ENCODE measurements around the gene ARHGAP22. TPM values are rescaled to one million over a fixed set of nuclear protein-coding genes. Genes with fewer than 3 reads are reported as not detected.

ARHGAP22 gene
- total RNA-seq, 1 donor from 2014 or later = 3.5 TPM

DNA sequence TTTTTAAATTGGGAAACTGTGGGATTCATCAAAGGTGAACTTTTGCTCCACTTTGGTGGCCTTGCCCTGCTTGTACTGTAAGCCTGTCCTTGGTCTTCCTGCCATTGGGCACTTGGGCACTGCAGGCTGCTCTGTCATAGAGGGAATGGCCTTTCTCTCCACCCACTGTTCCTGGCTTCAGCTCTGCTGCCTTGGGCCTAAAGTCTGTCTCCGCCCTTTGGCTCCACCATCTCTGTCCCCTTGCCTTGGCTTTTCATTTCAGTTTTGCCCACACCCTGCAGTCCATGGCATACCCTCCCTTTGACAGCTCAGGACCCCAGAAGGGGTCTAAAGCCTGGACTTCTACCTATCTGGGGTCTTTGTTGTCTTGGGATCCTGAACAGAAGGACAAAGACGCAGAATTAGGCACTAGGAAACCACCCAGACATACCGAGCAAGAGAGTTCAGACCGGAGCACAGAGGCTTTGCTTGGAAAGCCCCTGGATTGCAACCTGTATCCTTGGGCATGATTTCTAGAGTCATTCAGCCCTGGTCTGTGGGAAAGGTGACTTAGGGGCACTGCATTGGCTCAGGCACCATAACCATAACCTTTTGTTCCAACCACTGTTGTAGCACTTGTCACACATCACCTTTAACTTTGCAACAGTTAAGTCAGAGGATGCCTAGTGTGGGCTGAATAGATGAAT is 5.2 kb upstream of the ARHGAP22 start:
- no peak for DNase-seq (ENCODE audit: missing footprints)
- intact Hi-C loops (cut with DNase I) = loop anchor here (2.0 to 5.0 kb wide), 2 partner anchors 45 to 58 kb away; no protein-coding TSS in a partner anchor
- no peak for ATAC-seq

DNA sequence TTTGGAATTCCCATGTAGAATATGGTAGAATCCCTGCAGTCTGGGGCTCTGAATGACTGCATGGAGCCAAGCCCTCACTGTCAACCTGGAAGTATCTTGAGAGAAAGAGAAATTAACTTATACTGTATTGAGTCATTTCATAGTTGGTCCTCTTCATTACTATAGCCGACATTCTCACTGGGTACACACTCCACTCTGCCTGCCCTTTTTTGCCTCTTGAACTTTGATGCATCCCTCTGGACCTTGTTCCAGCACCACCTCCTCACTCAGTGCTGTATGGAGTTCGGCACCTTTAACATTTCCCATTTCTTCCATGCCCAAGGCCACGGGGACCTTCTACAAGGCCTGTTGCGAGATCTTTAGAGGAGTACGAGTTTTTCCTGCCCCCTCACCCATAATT is 4.6 kb upstream of the ARHGAP22 start:
- DNase-seq (ENCODE audit: missing footprints) (no peak), ATAC-seq (no peak)
- intact Hi-C loops (cut with DNase I) = loop anchor here (2.0 to 5.0 kb wide), 2 partner anchors 45 to 57 kb away; no protein-coding TSS in a partner anchor

DNA sequence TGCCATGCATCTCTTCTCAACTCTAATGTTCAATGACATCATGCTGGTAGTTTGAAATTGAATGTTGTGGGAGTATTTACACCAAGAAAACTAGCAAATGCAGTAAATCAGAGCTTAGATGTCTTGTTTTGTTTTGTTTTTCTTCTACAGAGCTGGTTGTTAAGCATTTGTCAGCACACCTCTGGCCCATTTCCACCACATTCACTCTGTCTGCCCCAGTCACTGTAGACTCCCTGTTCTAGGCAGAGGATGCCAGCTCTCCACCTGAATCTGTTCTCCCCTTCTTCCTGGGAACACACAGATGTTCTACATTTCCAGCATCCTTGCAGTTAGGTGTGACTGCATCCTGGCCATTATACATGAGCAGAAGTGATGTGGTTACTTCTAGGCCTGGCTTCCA is 4.1 kb upstream of the ARHGAP22 start:
- DNase-seq (ENCODE audit: missing footprints) (no peak), ATAC-seq (no peak)
- intact Hi-C loops (cut with DNase I) = loop anchor here (2.0 to 5.0 kb wide), 2 partner anchors 46 to 57 kb away; no protein-coding TSS in a partner anchor

DNA sequence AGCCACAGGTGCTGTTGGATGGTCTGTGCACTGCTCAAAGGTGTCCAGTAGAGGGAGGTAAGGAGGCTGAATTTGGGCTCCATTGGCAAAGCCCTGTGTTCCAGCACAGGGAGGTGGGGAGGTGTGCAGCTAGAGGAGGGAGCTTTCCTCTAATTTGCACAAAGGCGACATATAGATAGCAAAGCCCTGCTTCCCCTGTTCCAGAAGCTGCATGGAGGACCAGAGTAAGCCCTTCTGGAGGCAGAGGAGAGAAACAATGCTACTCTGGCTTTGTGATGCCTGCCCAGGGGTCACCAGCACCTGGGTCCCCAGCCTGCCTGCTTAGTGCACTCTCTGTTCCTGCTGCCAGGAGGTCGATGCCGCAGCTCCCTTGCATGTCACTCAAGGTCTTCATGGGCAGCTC is 3.4 kb upstream of the ARHGAP22 start:
- ATAC-seq (no peak), DNase-seq (ENCODE audit: missing footprints) (no peak)
- intact Hi-C loops (cut with DNase I) = loop anchor here (2.0 to 5.0 kb wide), 2 partner anchors 47 to 56 kb away; no protein-coding TSS in a partner anchor

DNA sequence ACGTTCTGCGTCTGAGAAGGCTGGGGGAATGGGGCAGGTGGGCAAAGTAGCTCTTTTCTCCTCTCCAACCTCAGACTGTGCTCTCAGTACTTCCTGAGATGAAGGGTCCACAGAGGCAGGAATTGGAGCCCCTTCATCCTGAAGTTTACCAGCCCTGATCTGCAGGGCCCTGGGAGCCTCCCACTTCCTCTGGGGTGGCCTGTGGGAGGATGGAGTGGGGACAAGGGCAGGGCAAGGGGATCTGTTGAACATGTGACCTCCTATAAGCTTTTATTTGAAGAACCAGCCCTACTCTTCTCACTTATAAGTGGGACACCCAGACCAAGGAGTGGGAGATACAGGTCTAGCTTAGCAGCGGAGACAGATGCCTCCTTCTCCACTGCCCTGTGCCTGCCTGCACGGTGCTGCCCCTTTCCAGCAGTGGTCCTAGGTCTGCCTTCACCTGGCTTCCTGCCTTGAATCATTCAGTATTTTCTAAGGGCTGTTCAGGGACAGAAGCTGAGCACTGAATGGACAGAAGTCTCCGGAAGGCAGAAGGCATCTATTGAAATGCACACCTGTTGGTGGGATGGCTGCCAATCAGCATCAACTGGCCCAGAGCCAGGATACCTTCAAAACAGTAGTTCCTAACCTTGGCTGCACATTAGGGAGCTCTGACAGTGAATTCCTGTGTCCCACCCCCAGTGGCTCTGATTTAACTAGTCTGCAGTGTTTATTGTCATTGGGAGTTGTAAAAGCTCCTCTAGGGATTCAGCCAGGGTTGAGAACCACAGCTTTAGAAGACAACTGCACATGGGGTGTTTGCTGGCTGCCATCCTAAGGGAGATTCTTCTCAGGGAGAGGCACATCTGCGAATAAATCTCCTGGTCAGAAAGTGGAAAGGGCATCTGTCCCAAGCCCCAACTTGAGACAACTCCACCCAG is 2.7 kb upstream of the ARHGAP22 start:
- ATAC-seq (no peak), DNase-seq (ENCODE audit: missing footprints) (no peak)
- intact Hi-C loops (cut with DNase I) = loop anchor here (2.0 to 5.0 kb wide), 2 partner anchors 47 to 55 kb away; no protein-coding TSS in a partner anchor

DNA sequence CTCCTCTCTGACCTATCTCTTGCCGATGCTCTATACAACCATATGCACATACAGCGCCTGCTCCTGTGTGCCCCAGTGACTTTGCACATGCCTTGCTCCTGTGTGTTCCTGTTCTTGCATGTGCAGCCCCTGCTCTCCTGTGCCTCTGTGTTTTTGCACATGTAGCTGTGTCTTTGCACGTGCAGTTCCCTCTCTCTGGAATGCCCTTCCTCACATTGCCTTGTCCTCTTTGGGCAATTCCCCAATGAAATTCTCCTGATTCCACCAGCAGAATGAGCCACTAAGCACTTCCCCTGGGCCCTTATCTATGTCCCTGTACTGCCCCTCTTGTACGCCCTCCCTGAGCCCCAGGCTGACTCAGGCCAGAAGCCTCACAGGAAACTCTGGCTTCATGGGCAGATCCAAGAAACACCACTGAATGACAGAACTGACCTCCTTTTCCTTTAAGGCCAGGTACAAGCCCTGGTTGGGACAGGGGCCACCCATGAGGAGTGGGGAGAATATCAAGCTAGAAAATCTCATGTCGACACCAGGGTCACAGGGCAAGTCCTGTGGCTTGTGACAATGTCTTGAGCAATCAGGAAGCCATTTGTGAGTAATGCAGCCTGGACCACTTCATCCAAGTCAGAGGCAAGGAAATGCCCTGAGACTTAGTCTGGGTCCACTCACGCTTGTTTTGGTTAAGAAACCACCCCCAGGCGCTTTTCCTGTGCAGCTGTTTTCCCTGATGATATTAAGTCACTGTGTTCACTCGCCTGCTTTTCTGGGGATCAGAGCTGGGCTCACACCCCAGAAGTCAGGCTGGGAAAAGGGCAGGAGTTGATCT is 1.9 kb upstream of the ARHGAP22 start:
- intact Hi-C loops (cut with DNase I) = loop anchor here (5.0 kb wide), 1 partner anchor 54 kb away; no protein-coding TSS in a partner anchor
- DNase-seq (ENCODE audit: missing footprints) (no peak), ATAC-seq (peak; percentile 65)

DNA sequence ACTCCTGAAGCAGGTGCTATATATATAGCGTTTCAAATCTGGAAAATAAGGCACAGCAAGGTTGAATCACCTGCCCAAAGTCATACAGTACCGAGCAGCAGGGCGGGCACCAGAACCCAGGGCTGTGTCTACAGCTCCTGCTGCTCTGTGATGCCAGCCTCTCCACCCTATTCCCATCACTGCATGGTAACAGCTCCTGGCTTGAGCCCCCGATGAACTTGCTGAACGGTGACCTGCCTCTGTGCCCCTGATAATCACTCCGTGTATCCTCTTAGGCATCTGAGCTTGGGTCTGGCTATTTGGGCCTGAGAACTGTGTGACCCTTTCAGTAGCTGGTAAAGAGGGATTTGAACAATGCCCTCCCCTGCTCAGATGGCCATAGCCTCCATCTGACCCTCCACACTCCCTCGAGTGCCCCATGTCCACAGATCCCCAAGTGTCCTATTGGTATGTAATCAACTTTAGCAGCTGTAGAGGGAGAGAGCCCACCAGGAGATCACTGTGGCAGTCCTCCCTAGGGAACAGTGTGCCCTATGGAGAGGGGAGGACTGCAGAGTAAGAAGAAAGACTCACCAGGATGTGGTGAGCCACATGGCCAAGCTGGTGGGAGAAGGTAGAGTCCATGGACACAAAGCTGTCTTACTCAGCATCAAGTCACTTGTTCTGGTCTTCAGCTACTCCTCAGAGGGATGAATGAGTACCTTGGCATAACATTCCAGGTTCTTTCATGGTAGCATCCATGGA is 1.1 kb upstream of the ARHGAP22 start:
- ATAC-seq (no peak), DNase-seq (ENCODE audit: missing footprints) (no peak)
- intact Hi-C loops (cut with DNase I) = loop anchor here (5.0 kb wide), 1 partner anchor 54 kb away; no protein-coding TSS in a partner anchor

DNA sequence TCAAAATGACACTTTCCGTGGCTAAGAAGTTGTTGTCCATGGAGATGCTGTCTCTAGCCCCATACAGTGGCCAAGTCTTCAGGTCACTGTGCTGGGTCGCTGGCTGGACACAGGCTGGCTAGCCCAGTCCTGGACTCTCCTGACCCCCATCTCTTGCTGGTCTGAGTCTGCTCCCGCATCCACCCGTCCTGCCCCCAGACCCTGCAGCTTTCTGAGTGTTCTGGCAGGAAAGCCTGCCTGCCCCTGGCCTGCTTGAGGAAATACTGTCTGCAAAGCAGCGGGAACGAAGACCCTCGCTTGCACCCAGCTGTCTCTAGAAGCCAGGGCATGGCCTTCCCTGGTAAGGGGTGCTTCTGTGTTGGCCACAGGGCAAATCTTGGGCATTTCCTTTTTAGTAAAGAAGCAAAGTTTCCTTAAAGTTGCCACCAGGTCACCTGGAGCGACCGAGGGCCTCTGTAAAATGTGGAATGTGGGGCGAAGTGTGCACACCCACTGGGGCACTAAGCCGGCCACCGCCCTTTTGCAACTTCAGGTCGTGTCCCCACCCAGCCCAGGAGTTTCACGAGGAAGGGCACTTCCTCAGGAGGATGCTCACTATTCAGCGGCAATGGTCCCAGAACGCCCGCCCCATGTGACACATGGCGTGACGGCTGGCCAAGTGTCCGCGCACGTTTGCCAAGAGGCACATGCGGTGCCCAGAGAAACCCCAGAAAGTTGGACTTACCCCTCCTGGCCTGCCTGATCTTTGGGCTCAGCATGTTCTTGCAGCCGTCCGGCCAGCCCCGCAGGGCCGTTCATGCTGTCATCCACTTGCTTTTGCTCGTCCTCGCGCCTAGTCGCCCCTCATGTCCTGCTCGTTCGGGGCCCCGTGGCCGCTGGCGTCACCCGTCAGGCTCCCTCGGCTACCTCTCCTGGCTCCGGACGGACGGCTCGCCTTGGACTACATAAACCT is 558 bp downstream of the ARHGAP22 start:
- intact Hi-C loops (cut with DNase I) = no loop called here
- peak; percentile 69 for DNase-seq (ENCODE audit: missing footprints)
- peak; percentile 24 for ATAC-seq

DNA sequence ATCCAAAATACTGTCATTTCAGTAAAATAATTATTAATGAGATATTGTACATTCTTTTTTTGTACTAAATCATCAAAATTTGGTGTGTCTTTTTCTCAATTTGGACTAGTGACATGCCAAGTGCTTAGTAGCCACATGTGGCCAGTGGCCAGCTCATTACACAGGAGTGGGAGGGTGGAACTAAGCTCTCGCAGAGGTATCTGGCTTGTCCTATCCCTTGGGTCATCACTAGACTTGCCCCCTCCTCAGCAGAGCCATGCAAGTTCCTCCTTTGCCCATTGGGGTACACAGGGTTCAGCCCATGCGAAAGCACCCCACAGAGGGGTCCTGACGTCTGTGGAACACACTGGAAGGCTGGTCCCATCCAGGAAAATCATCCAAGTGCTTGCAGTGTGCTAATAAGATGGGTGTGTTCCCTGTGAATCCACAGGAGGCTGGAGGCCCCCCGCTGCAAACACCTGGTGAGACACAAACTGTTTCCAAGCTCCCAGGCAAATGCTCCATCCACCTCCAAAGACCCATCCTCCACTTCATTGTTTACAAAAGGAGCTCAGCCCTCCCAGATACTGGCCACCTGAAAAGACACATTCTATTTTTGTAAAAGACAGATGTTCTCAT is 1.3 kb downstream of the ARHGAP22 start:
- intact Hi-C loops (cut with DNase I) = no loop called here
- DNase-seq (ENCODE audit: missing footprints) = no peak
- no peak for ATAC-seq

DNA sequence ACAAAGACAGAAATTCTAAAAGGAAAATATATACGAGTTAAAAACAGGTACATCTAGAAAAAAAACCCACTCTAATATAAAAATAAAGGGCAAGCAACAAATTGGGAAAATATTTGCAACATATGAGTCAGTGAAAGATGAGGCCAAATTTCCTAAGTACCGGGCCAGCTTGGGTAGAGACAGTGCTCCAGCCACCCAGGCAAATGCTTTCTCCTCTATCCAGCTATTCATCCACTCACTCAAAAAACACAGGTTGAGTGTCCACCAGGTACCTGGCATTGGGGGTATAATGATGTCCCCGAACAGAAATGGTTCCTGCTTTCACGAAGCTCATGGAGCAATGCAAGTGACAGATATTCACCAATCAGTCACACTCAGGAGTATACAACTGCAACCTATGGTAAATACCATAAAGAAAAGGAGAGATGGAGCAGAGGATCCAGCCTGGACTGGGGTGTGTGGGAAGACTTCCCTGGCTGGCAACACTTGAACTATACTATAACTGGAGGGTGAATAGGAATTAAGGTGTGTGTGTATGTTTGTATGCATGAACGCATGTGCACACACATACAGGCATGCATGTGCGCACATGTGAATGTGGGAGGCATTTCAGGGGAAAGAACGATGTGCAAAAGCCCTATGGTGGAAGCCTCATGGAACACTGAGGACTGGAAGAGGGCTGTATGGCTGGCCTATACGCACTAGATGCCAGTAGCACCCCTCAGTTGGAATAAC is 2.3 kb downstream of the ARHGAP22 start:
- DNase-seq (ENCODE audit: missing footprints) (no peak), ATAC-seq (no peak)
- intact Hi-C loops (cut with DNase I) = no loop called here

DNA sequence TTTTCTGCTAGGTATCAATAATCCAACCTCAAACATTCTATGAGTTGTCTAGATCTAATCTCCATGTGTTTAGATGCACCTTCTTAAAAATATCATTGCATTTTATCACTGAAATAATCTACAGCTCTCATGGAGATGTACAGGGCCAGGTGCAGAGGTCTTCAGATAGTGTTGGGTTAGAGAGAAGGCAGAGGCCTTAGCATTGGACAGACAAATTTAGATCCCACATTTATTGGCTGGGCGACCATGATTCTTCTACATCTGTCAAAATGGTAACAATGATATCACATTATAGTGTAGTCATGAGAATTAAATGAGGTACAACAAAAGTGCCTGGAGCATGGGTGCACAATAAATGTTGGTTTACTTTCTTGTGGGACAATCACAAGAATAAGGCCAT is 3.1 kb downstream of the ARHGAP22 start:
- no peak for DNase-seq (ENCODE audit: missing footprints)
- ATAC-seq = no peak
- intact Hi-C loops (cut with DNase I) = no loop called here

DNA sequence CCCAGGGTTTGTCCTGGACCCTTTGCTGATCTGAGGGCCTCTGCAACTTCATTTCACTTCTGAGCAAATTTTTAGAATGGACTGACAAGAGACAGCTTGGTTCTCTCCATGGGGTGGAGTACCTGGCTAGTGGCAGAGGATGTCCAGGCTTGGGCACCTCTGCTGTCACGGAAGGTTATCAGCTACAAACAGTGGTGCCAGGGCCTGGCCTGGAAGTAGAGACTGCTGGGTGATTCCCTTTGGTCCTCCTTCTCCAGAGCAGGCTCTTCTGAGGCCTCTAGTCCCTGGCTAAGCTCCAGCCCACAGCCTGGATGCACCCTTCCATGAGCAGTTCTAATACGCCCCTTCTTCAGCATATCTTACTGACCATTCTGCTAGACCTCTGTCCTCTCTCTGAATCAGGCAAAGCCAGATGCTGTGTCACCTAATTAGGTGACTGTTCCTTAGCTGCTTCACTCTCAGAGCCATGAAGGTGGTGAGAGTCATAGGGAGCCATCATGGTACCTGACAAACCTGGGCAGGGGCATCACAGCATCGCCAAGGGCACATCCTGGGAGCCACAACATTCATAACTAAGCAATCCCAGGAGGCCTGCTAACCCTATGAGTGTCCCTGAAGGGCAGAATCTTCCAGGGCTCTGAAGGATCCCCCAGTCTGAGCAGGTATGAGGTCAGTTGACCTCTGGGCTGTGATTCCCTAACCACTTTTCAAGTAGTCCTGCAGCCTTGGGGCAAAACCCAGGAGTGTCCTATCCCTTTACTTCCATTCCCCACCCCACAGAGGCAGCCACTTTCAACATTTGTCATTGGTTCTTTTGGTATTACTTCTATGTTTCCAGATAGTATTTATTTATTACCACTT is 4.0 kb downstream of the ARHGAP22 start:
- DNase-seq (ENCODE audit: missing footprints) (no peak), ATAC-seq (no peak)
- intact Hi-C loops (cut with DNase I) = no loop called here

DNA sequence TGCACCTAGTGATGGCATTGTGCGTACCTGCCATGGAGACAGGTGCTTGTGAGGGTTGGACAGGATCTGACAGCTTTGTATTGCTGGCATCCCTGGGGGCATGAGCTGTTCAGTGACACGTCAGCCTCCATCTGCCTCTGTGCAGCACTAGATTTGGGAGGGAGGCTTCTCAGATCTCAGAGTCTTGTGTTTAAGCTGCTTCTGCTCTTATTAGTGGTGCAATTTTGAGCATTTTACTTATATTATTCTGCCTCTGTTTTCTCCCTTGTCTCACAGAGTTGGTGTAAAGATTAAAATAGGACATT is 5.1 kb downstream of the ARHGAP22 start:
- intact Hi-C loops (cut with DNase I) = no loop called here
- ATAC-seq (no peak), DNase-seq (ENCODE audit: missing footprints) (no peak)

DNA sequence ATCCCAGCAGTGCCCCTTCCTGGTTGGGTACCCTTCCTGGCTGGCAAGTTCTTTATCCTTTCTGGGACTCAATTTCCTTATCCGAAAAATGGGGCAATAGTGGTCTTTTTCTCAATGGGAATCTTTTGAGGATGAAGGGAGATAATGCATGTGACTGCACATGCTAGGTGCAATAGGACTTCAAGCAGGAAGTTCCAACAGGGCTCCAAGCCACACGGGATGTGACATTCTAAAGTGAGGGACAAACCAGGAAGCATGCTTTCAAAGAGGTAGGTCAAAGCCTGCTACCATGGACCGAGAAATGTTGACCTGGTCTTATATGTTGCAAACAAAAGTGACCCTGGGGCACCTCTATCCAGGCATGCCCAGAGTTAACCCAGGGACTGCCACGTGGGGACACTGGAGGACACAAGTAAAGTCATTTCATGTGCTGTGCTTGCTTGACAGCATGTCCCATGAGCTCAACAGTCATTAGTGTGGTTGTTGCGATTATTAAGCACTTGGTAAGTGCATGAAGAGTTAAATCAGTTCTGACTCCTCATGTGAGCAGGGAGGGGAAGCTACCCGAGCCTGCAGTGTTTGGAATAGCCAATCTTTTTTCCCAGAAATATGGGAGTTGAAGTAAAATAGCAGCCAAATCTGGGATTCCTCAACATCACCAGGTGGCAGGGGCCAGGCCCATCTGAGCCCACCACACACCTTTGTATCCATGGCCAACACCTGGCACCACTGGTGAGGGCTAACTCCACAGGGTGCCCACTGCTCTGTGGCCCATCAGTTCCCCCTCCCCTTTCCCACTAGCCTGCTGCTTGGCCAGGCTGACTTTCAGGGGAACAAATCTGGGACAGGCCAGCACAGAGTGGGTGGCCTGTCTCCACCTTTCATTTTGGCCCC is 5.7 kb downstream of the ARHGAP22 start:
- ATAC-seq = no peak
- DNase-seq (ENCODE audit: missing footprints) = no peak
- intact Hi-C loops (cut with DNase I) = no loop called here
